NK-92 treated with Interleukin-12 subunit alpha and Interleukin-12 subunit beta, amount 100 ng/mL, for 24 hours (cell line): ENCODE measurements around the gene PCSK6.

Experiments used
- DNase-seq: peaks from one replicate; lab custom pipeline; 2025; lab: John Stamatoyannopoulos, UW

Gene PCSK6

GRCh38 chr15:101522621-101523559, 33.4 kb upstream of the PCSK6 start:
- no peak for DNase-seq

- DNase-seq, result no peak
Measured at GRCh38 chr15:101522091-101522490, 32.6 kb upstream of the PCSK6 start.

- no peak for DNase-seq
Measured at GRCh38 chr15:101521591-101521990, 32.1 kb upstream of the PCSK6 start.

GRCh38 chr15:101521069-101521468, 31.6 kb upstream of the PCSK6 start:
- DNase-seq, result no peak

- DNase-seq, result no peak
Measured at GRCh38 chr15:101520395-101520794, 30.9 kb upstream of the PCSK6 start.

GRCh38 chr15:101517504-101517903, 28.0 kb upstream of the PCSK6 start:
- DNase-seq, result no peak

- no peak for DNase-seq
Measured at GRCh38 chr15:101514318-101514717, 24.8 kb upstream of the PCSK6 start.

- DNase-seq, result no peak
Measured at GRCh38 chr15:101511717-101512116, 22.2 kb upstream of the PCSK6 start.

- no peak for DNase-seq
Measured at GRCh38 chr15:101510212-101511197, 21.0 kb upstream of the PCSK6 start.

GRCh38 chr15:101509279-101509678, 19.8 kb upstream of the PCSK6 start:
- DNase-seq, result no peak

GRCh38 chr15:101506491-101506890, 17.0 kb upstream of the PCSK6 start:
- DNase-seq, result no peak

- no peak for DNase-seq
Measured at GRCh38 chr15:101505610-101506337, 16.3 kb upstream of the PCSK6 start.

GRCh38 chr15:101504866-101505609, 15.5 kb upstream of the PCSK6 start:
- DNase-seq, result no peak

GRCh38 chr15:101504373-101504772, 14.9 kb upstream of the PCSK6 start:
- DNase-seq, result no peak

GRCh38 chr15:101503296-101503599, 13.7 kb upstream of the PCSK6 start:
- no peak for DNase-seq

GRCh38 chr15:101502572-101503295, 13.2 kb upstream of the PCSK6 start:
- DNase-seq, result no peak

GRCh38 chr15:101501703-101502373, 12.3 kb upstream of the PCSK6 start:
- no peak for DNase-seq

GRCh38 chr15:101500865-101501551, 11.5 kb upstream of the PCSK6 start:
- no peak for DNase-seq

GRCh38 chr15:101499863-101500713, 10.6 kb upstream of the PCSK6 start:
- no peak for DNase-seq
